ENCODE results near the gene CCL26. TPM values are rescaled to one million over a fixed set of nuclear protein-coding genes. Genes with fewer than 3 reads are reported as not detected.

The CCL26 gene
- total and polyA plus RNA-seq, 9 of the 15 experiments (the other 6 are each of a cell fraction or from before 2014, with no cell fraction given): 2.3 to 26.8 (median 8.4) TPM

- TF ChIP-seq STAT5A (IDR thresholded peaks at IDR 0.05; ENCODE audit: borderline replicate concordance, low read length) (no peak), ZKSCAN1 (IDR thresholded peaks at IDR 0.05; ENCODE audit: low read depth, low read length) (no peak), PRPF4 (IDR thresholded peaks at IDR 0.05; ENCODE audit: insufficient read depth, low read depth, low read length, poor library complexity, severe bottlenecking) (no peak), BRD4 (IDR thresholded peaks at IDR 0.05) (no peak), BCLAF1 (IDR thresholded peaks at IDR 0.05; ENCODE audit: borderline replicate concordance in 1 of 2, control insufficient read depth in 1 of 2, low read depth in 2 of 2, low read length in 1 of 2) (no peak), RBM39 (optimal IDR thresholded peaks at IDR 0.05; ENCODE audit: low read depth, low read length) (no peak), IFI16 (CRISPR knock-in tag; IDR thresholded peaks at IDR 0.05) (no peak), ZKSCAN3 (CRISPR knock-in tag; IDR thresholded peaks at IDR 0.05) (no peak), ZFP1 (CRISPR knock-in tag; IDR thresholded peaks at IDR 0.05) (no peak), FOXJ2 (tag; IDR thresholded peaks at IDR 0.05) (no peak), MCM7 (IDR thresholded peaks at IDR 0.05) (no peak), ESRRA (IDR thresholded peaks at IDR 0.05; ENCODE audit: borderline replicate concordance, low read depth) (no peak), ZC3H4 (CRISPR knock-in tag; IDR thresholded peaks at IDR 0.05; ENCODE audit: borderline replicate concordance) (no peak), TGIF2 (CRISPR knock-in tag; IDR thresholded peaks at IDR 0.05) (no peak), PHTF2 (CRISPR knock-in tag; IDR thresholded peaks at IDR 0.05) (no peak), GTF2A2 (tag; IDR thresholded peaks at IDR 0.05) (no peak), XRCC4 (IDR thresholded peaks at IDR 0.05; ENCODE audit: extremely low read depth, insufficient read depth, insufficient read length) (no peak), GATAD2A (IDR thresholded peaks at IDR 0.05) (no peak; the same call in 1 of the 2 replicates), MECOM (CRISPR knock-in tag; IDR thresholded peaks at IDR 0.05) (no peak)
- TF ChIP-seq, protein P1, sequence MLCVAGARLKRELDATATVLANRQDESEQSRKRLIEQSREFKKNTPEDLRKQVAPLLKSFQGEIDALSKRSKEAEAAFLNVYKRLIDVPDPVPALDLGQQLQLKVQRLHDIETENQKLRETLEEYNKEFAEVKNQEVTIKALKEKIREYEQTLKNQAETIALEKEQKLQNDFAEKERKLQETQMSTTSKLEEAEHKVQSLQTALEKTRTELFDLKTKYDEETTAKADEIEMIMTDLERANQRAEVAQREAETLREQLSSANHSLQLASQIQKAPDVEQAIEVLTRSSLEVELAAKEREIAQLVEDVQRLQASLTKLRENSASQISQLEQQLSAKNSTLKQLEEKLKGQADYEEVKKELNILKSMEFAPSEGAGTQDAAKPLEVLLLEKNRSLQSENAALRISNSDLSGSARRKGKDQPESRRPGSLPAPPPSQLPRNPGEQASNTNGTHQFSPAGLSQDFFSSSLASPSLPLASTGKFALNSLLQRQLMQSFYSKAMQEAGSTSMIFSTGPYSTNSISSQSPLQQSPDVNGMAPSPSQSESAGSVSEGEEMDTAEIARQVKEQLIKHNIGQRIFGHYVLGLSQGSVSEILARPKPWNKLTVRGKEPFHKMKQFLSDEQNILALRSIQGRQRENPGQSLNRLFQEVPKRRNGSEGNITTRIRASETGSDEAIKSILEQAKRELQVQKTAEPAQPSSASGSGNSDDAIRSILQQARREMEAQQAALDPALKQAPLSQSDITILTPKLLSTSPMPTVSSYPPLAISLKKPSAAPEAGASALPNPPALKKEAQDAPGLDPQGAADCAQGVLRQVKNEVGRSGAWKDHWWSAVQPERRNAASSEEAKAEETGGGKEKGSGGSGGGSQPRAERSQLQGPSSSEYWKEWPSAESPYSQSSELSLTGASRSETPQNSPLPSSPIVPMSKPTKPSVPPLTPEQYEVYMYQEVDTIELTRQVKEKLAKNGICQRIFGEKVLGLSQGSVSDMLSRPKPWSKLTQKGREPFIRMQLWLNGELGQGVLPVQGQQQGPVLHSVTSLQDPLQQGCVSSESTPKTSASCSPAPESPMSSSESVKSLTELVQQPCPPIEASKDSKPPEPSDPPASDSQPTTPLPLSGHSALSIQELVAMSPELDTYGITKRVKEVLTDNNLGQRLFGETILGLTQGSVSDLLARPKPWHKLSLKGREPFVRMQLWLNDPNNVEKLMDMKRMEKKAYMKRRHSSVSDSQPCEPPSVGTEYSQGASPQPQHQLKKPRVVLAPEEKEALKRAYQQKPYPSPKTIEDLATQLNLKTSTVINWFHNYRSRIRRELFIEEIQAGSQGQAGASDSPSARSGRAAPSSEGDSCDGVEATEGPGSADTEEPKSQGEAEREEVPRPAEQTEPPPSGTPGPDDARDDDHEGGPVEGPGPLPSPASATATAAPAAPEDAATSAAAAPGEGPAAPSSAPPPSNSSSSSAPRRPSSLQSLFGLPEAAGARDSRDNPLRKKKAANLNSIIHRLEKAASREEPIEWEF (CRISPR knock-in tag; IDR thresholded peaks at IDR 0.05): no peak
- TF ChIP-seq, protein P2, sequence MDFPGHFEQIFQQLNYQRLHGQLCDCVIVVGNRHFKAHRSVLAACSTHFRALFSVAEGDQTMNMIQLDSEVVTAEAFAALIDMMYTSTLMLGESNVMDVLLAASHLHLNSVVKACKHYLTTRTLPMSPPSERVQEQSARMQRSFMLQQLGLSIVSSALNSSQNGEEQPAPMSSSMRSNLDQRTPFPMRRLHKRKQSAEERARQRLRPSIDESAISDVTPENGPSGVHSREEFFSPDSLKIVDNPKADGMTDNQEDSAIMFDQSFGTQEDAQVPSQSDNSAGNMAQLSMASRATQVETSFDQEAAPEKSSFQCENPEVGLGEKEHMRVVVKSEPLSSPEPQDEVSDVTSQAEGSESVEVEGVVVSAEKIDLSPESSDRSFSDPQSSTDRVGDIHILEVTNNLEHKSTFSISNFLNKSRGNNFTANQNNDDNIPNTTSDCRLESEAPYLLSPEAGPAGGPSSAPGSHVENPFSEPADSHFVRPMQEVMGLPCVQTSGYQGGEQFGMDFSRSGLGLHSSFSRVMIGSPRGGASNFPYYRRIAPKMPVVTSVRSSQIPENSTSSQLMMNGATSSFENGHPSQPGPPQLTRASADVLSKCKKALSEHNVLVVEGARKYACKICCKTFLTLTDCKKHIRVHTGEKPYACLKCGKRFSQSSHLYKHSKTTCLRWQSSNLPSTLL (IDR thresholded peaks at IDR 0.05): peak; percentile 99
Measured at GRCh38 chr7:75738604-75738974, 33.4 kb downstream of the CCL26 start, which contains the start of gene HIP1 (continued).
